ENCODE data around the gene NADSYN1. TPM values are rescaled to one million over a fixed set of nuclear protein-coding genes. Genes with fewer than 3 reads are reported as not detected.

NADSYN1 gene
- total RNA-seq: 43.8 and 72.8 TPM in 2 replicates

GRCh38 chr11:71453037-71453917, at the start of gene NADSYN1:
NADSYN1 (plus strand) TSS chr11:71453203; CDS start chr11:71453297, 94 bp downstream.
- TF ChIP-seq CTCF (conservative IDR thresholded peaks at IDR 0.05; ENCODE audit: low read depth, low read length): no peak
- no peak for DNase-seq (ENCODE audit: low read depth)
- peak within 1 kb of the TSS; percentile 93 for H3K4me3 ChIP-seq (ENCODE audit: low read depth, low read length)

DNA sequence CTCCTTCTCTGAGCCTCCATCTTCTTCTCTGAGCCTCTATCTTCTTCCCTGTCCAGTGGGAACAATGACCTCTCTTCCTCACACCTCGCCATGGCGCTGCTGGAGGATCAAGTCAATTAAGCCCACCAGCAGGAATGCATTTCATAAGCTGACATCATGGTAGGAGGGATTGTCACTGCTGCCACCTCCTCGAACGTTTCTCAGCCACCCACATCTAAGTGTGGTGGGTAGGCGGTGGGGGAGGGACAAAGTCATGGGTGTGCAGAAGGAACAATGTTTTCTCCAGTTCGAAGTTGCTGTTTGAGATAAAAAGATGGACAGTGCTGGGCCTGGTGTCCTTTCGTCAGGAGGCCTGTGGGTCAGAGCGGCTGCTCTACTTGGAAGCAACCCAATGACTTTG, 48.8 kb upstream of the NADSYN1 start:
- no peak for TF ChIP-seq CTCF (conservative IDR thresholded peaks at IDR 0.05; ENCODE audit: low read depth, low read length)
- H3K4me3 ChIP-seq (ENCODE audit: low read depth, low read length): no peak overlapping the region
- DNase-seq (ENCODE audit: low read depth): no peak

DNA sequence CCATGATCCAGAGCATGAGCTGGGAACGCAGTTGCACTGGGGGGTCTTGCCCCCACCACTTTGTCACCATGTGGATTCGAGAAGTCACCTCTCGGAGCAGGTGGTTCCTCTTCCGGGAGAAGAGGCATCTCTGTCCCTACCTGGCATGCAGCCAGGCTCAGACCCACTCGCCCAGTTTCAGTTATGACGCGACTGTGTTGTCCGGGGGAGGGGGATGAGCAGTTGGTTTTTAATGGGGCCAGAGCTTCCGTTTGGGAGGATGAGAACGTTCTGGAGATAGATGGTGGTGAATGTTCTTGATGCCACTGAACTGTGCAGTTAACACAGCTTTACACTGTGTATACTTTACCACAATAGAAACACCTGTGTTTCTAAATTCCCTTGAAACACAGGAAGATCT, 46.3 kb upstream of the NADSYN1 start:
- H3K4me3 ChIP-seq (ENCODE audit: low read depth, low read length): no peak overlapping the region
- DNase-seq (ENCODE audit: low read depth): no peak
- no peak for TF ChIP-seq CTCF (conservative IDR thresholded peaks at IDR 0.05; ENCODE audit: low read depth, low read length)

GRCh38 chr11:71407356-71407755, 45.6 kb upstream of the NADSYN1 start:
- no peak overlapping the region for H3K4me3 ChIP-seq (ENCODE audit: low read depth, low read length)
- DNase-seq (ENCODE audit: low read depth): no peak
- no peak for TF ChIP-seq CTCF (conservative IDR thresholded peaks at IDR 0.05; ENCODE audit: low read depth, low read length)

- TF ChIP-seq CTCF (conservative IDR thresholded peaks at IDR 0.05; ENCODE audit: low read depth, low read length): no peak
- no peak overlapping the region for H3K4me3 ChIP-seq (ENCODE audit: low read depth, low read length)
- DNase-seq (ENCODE audit: low read depth): no peak
Observed at GRCh38 chr11:71408826-71409225, 44.2 kb upstream of the NADSYN1 start.

GRCh38 chr11:71410363-71410966, 42.5 kb upstream of the NADSYN1 start:
- TF ChIP-seq CTCF (conservative IDR thresholded peaks at IDR 0.05; ENCODE audit: low read depth, low read length): no peak
- DNase-seq (ENCODE audit: low read depth): no peak
- no peak overlapping the region for H3K4me3 ChIP-seq (ENCODE audit: low read depth, low read length)
